NB4 (cell line): Measurements from ENCODE around the gene COL5A2.

ENCODE experiments used
- DNase-seq: peaks from one replicate; pipeline ENCODE4 v3.0.0; 2010; ENCODE audit warnings: low read depth
- H3K4me3 ChIP-seq: one replicate; pipeline ENCODE4 v1.5.1; 2011; ENCODE audit warnings: mild to moderate bottlenecking, low read depth, low read length, moderate library complexity
- CTCF ChIP-seq: IDR thresholded peaks from one replicate; pipeline ENCODE4 v1.5.1; 2012; ENCODE audit warnings: low read depth, low read length
- MAX ChIP-seq: IDR thresholded peaks from 2 replicates; pipeline ENCODE4 v1.6.1; 2011; ENCODE audit warnings: low read depth, low read length
- MYC ChIP-seq: IDR thresholded peaks from 2 replicates; pipeline ENCODE4 v1.6.1; 2011; ENCODE audit warnings: low read depth, low read length
- POLR2A ChIP-seq: IDR thresholded peaks from 2 replicates; pipeline ENCODE4 v1.6.1; 2011; ENCODE audit warnings: mild to moderate bottlenecking; ENCODE audit not compliant: insufficient read length; ENCODE audit errors: extremely low read depth

The COL5A2 gene

GRCh38 chr2:189178054-189178453, 1.5 kb downstream of the COL5A2 start:
- no peak overlapping the region for H3K4me3 ChIP-seq
- no peak for TF ChIP-seq POLR2A
- no peak for TF ChIP-seq MYC
- no peak for TF ChIP-seq MAX
- TF ChIP-seq CTCF = no peak
- no peak for DNase-seq

- TF ChIP-seq MYC (no peak), CTCF (no peak), POLR2A (no peak), MAX (no peak)
- no peak for DNase-seq
- no peak overlapping the region for H3K4me3 ChIP-seq
Measured at GRCh38 chr2:189177251-189177840, 2.2 kb downstream of the COL5A2 start.

- no peak overlapping the region for H3K4me3 ChIP-seq
- DNase-seq = no peak
- TF ChIP-seq CTCF (no peak), POLR2A (no peak), MYC (no peak), MAX (no peak)
Measured at GRCh38 chr2:189176516-189176915, 3.0 kb downstream of the COL5A2 start.

- TF ChIP-seq MYC (no peak), POLR2A (no peak)
- H3K4me3 ChIP-seq = no peak overlapping the region
- no peak for DNase-seq
Measured at GRCh38 chr2:189175869-189176433, 3.6 kb downstream of the COL5A2 start.

- no peak for TF ChIP-seq CTCF
- TF ChIP-seq MYC = no peak
- TF ChIP-seq POLR2A = no peak
- no peak for TF ChIP-seq MAX
- no peak for DNase-seq
Measured at GRCh38 chr2:189171956-189172609, 7.5 kb downstream of the COL5A2 start.

GRCh38 chr2:189168856-189169499, 10.6 kb downstream of the COL5A2 start:
- no peak overlapping the region for H3K4me3 ChIP-seq
- TF ChIP-seq POLR2A = no peak
- TF ChIP-seq MAX = no peak
- TF ChIP-seq MYC = no peak
- TF ChIP-seq CTCF = no peak
- no peak for DNase-seq

More at GRCh38 chr2:189171956-189172609, 7.5 kb downstream of the COL5A2 start:
- no peak overlapping the region for H3K4me3 ChIP-seq
